ENCODE data around the gene CPO.

CPO gene

DNA sequence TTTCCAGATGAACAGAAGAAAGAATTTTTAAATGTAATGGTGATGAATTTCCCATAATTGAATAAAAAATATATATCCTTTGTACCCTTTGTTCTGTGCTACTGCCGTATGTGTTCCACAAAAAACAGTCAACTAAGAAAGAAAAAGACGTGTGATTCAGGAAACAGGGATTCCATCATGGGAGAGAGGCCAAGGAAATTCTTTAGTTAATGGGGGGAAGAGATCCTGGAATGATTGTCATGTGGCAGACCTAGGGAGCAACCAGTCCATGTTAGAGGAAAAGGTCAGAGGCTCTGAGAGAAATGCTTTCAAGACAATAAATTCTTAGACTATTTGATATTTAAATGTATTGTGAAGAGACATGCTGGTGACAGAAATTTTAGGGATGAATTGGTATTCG is 76.6 kb downstream of the CPO start:
- no peak for DNase-seq (ENCODE audit: low spot score)

Measured in AG20443 (cell line).